GM19328 (cell line): ENCODE data around the gene HFE.
"Not testable (repeated sequence)": the region's sequence is repeated elsewhere in the genome, so short reads cannot be mapped to it uniquely, and the experiment has no call there.

Source experiments
- ATAC-seq: cut with Tn5 transposase; IDR thresholded peaks from one replicate; pipeline ENCODE4 v1.9.1; 2021; ENCODE audit warnings: mild to moderate bottlenecking, moderate library complexity; ENCODE audit not compliant: unreplicated experiment

HFE gene

GRCh38 chr6:26058477-26059033 is 28.7 kb upstream of the HFE start:
- ATAC-seq, result not testable (repeated sequence)

GRCh38 chr6:26059941-26060340 is 27.3 kb upstream of the HFE start:
- no peak for ATAC-seq

- no peak for ATAC-seq
Observed at GRCh38 chr6:26064619-26065257, 22.5 kb upstream of the HFE start.

GRCh38 chr6:26065952-26066380 is 21.3 kb upstream of the HFE start:
- ATAC-seq, result no peak

- ATAC-seq, result no peak
Observed at GRCh38 chr6:26067367-26067766, 19.9 kb upstream of the HFE start.

GRCh38 chr6:26068036-26068435 is 19.2 kb upstream of the HFE start:
- no peak for ATAC-seq

GRCh38 chr6:26071135-26071534 is 16.1 kb upstream of the HFE start:
- no peak for ATAC-seq

- ATAC-seq, result no peak
Observed at GRCh38 chr6:26075063-26075717, 12.0 kb upstream of the HFE start.

- ATAC-seq, result not testable (repeated sequence)
Observed at GRCh38 chr6:26078066-26078465, 9.2 kb upstream of the HFE start.

GRCh38 chr6:26081096-26081495 is 6.1 kb upstream of the HFE start:
- ATAC-seq, result not testable (repeated sequence)

- ATAC-seq, result no peak
Observed at GRCh38 chr6:26086211-26086610, 1.0 kb upstream of the HFE start.

GRCh38 chr6:26088344-26088743 is 1.1 kb downstream of the HFE start:
- no peak for ATAC-seq

- no peak for ATAC-seq
Observed at GRCh38 chr6:26089272-26089671, 2.0 kb downstream of the HFE start.

- ATAC-seq, result no peak
Observed at GRCh38 chr6:26092443-26092842, 5.2 kb downstream of the HFE start.

- no peak for ATAC-seq
Observed at GRCh38 chr6:26094036-26094435, 6.8 kb downstream of the HFE start.

- ATAC-seq, result no peak
Observed at GRCh38 chr6:26097268-26097875, 10.1 kb downstream of the HFE start.

- peak; percentile 77 for ATAC-seq
Observed at GRCh38 chr6:26103141-26103769, 16.0 kb downstream of the HFE start.

GRCh38 chr6:26103770-26104456 is 16.7 kb downstream of the HFE start:
- ATAC-seq, result peak; percentile 88

GRCh38 chr6:26104457-26105108 is 17.4 kb downstream of the HFE start:
- no peak for ATAC-seq

GRCh38 chr6:26105109-26105730 is 18.0 kb downstream of the HFE start:
- ATAC-seq, result no peak
